SU-DHL-6 (cell line): ENCODE measurements around the gene HDAC10.
A peak's percentile ranks its signal among the peaks of the same experiment; 100 is the strongest.

Experiments
- H2AFZ ChIP-seq: fragments of 200-600 bp; sonication (generic); 2 replicates; pipeline ENCODE4 v1.6.1; 2014; ENCODE audit warnings: low read depth, mild to moderate bottlenecking, moderate library complexity, mixed read lengths, antibody characterized with exemption, low read length; ENCODE audit not compliant: severe bottlenecking
- H3F3A ChIP-seq: fragments of 200-600 bp; shearing (Covaris generic); 2 replicates; pipeline ENCODE4 v1.6.0; 2016; ENCODE audit warnings: antibody characterized with exemption, mild to moderate bottlenecking; ENCODE audit not compliant: insufficient read depth
- H3K27ac ChIP-seq: fragments of 200-600 bp; sonication (generic); 2 replicates; pipeline ENCODE4 v1.5.1; 2016; ENCODE audit warnings: low read depth, mild to moderate bottlenecking, low read length, moderate library complexity, mixed read lengths
- H3K27me3 ChIP-seq: fragments of 200-600 bp; sonication (generic), shearing (Covaris generic); 2 replicates; pipeline ENCODE4 v1.6.0; 2014; ENCODE audit warnings: mild to moderate bottlenecking, low read length
- H3K36me3 ChIP-seq: fragments of 200-600 bp; sonication (generic); 2 replicates; pipeline ENCODE4 v1.6.1; 2014; ENCODE audit warnings: mild to moderate bottlenecking, low read length, mixed read lengths
- H3K4me2 ChIP-seq: fragments of 300-600, 200-600 bp; shearing (Covaris generic), sonication (generic); 2 replicates; pipeline ENCODE4 v1.6.0; 2014; ENCODE audit warnings: low read length, low read depth, mild to moderate bottlenecking; ENCODE audit not compliant: poor library complexity, severe bottlenecking
- H3K4me3 ChIP-seq: fragments of 200-600 bp; sonication (generic); 2 replicates; pipeline ENCODE4 v1.5.1; 2014; ENCODE audit warnings: antibody characterized with exemption, low read length, mild to moderate bottlenecking, mixed read lengths; ENCODE audit not compliant: insufficient read depth, poor library complexity, severe bottlenecking
- H3K79me2 ChIP-seq: fragments of 200-600 bp; sonication (generic); 2 replicates; pipeline ENCODE4 v1.6.1; 2014; ENCODE audit warnings: mild to moderate bottlenecking, low read length, moderate library complexity; ENCODE audit not compliant: insufficient read depth
- H3K9ac ChIP-seq: fragments of 200-600 bp; sonication (generic); 2 replicates; pipeline ENCODE4 v1.7.0; 2014; ENCODE audit warnings: mild to moderate bottlenecking, low read length
- H3K9me2 ChIP-seq: fragments of 200-600 bp; sonication (generic); replicated peaks from 2 replicates; pipeline ENCODE4 v1.6.1; 2014; ENCODE audit warnings: low read length; ENCODE audit not compliant: insufficient read depth
- H3K9me3 ChIP-seq: fragments of 200-600 bp; sonication (generic); 2 replicates; pipeline ENCODE4 v1.6.1; 2014; ENCODE audit warnings: low read length, mixed read lengths; ENCODE audit not compliant: insufficient read depth
- H4K20me1 ChIP-seq: fragments of 200-600 bp; sonication (generic); 2 replicates; pipeline ENCODE4 v1.6.1; 2014; ENCODE audit warnings: low read depth, mild to moderate bottlenecking, antibody characterized with exemption, low read length, moderate library complexity, mixed read lengths
- EZH2phosphoT487 ChIP-seq: fragments of 200-600 bp; sonication (generic), shearing (Covaris generic); conservative IDR thresholded peaks from 2 replicates; pipeline ENCODE4 v1.6.1; 2018; ENCODE audit warnings: mild to moderate bottlenecking, antibody characterized with exemption, low read length, moderate library complexity, mixed read lengths
- TF ChIP-seq, protein P1 (sequence below): fragments of 200-600 bp; sonication (generic); IDR thresholded peaks from one replicate; pipeline ENCODE4 v1.5.1; 2017; ENCODE audit warnings: antibody characterized with exemption, mild to moderate bottlenecking, low read length, moderate library complexity; ENCODE audit not compliant: insufficient read depth, poor library complexity, severe bottlenecking

HDAC10 gene

GRCh38 chr22:50296658-50297490 is 45.8 kb upstream of the HDAC10 start:
- H3K36me3 ChIP-seq = no peaks in the 10 kb centered on the region
- H2AFZ ChIP-seq = no peak overlapping the region
- peaks cover 5% of the 10 kb centered on the region for H3F3A ChIP-seq
- H3K9me3 ChIP-seq = no peaks in the 10 kb centered on the region
- H3K9ac ChIP-seq = no peak overlapping the region
- H4K20me1 ChIP-seq = no peaks in the 10 kb centered on the region
- H3K27me3 ChIP-seq = no peaks in the 10 kb centered on the region
- H3K4me2 ChIP-seq = no peak overlapping the region
- no peaks in the 10 kb centered on the region for H3K9me2 ChIP-seq
- TF ChIP-seq EZH2phosphoT487 = no peak
- TF ChIP-seq, protein P1, sequence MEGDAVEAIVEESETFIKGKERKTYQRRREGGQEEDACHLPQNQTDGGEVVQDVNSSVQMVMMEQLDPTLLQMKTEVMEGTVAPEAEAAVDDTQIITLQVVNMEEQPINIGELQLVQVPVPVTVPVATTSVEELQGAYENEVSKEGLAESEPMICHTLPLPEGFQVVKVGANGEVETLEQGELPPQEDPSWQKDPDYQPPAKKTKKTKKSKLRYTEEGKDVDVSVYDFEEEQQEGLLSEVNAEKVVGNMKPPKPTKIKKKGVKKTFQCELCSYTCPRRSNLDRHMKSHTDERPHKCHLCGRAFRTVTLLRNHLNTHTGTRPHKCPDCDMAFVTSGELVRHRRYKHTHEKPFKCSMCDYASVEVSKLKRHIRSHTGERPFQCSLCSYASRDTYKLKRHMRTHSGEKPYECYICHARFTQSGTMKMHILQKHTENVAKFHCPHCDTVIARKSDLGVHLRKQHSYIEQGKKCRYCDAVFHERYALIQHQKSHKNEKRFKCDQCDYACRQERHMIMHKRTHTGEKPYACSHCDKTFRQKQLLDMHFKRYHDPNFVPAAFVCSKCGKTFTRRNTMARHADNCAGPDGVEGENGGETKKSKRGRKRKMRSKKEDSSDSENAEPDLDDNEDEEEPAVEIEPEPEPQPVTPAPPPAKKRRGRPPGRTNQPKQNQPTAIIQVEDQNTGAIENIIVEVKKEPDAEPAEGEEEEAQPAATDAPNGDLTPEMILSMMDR = no peak
- peak overlapping the region; percentile 45 for H3K27ac ChIP-seq
- no peak overlapping the region for H3K4me3 ChIP-seq
- H3K79me2 ChIP-seq = no peaks in the 10 kb centered on the region; the same call in 1 of the 2 replicates

DNA sequence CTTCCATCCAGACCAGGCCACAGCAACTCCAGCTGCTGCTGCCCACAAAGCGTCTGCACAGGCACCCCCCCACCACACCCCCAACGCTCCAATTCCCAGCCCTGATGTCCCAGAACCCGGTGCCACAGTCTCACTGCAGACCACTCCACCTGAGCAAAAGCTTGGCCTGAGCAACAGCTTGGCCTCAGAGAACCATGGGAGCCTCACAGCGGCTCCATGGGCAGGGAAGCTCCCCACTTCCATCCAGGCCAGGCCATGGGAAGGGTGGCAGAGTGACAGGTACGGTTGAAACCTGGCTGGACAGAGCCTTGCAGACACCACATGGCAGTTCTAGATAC is 43.2 kb upstream of the HDAC10 start:
- Histone ChIP-seq H3K9me2 (no peaks in the 10 kb centered on the region), H3K27ac (no peak overlapping the region), H3K27me3 (no peaks in the 10 kb centered on the region), H3K9me3 (no peaks in the 10 kb centered on the region), H3K4me2 (no peak overlapping the region), H3K9ac (no peak overlapping the region), H3K36me3 (no peaks in the 10 kb centered on the region), H2AFZ (no peak overlapping the region), H4K20me1 (no peaks in the 10 kb centered on the region), H3F3A (peaks cover 4% of the 10 kb centered on the region; the same call in 1 of the 2 replicates), H3K4me3 (no peak overlapping the region), H3K79me2 (no peaks in the 10 kb centered on the region; the same call in 1 of the 2 replicates)
- no peak for TF ChIP-seq EZH2phosphoT487
- TF ChIP-seq, protein P1 = no peak

DNA sequence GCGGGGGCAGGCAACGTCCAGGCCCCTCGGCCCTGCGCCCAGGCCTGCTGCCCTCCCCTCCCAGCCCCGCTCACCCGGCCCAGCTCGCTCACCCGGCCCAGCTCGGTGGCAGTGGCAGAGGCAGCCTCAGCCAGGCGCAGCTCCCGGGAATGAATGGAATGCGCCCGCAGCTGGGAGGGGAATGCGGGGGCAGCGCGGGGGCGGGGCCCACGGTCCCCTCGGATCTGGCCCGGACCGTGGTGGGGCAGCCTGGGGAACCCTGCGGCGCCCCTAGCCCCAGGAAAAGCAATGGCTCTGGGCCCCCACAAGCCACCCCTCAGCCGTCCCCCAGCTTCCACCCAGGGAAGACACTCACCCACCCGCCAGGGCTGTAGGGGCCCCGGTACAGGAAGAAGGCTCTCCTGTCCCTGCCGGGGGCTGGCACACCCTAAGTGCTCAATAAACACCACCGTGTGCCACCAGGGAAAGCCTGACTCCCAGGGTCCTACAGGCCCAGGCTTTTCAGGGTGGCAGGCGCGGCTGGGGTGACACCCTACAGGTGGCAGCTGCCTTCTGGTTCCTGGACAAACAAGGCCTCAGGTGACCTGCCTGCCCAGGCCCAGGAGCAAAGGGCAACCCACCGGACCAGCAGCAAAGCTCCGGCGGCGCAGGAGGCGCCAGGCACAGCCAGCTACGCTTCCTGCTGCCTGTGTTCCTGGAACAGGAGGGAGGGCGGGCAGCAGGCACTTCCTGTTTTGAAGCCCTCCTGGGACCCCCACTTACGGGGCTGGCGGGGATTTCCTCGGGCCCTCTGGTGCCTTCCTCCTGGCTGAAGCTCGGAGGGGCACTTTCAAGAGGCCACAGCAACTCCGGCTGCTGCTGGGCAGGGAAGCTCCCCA is 42.6 kb upstream of the HDAC10 start:
- H3K4me2 ChIP-seq = peak overlapping the region; percentile 3

More for the DNA sequence above, 42.6 kb upstream of the HDAC10 start:
- H3K4me3 ChIP-seq = no peak overlapping the region
- H3K36me3 ChIP-seq = no peaks in the 10 kb centered on the region
- TF ChIP-seq, protein P1 = no peak
- TF ChIP-seq EZH2phosphoT487 = no peak
- no peaks in the 10 kb centered on the region for H3K9me2 ChIP-seq
- no peaks in the 10 kb centered on the region for H3K27me3 ChIP-seq
- peak overlapping the region; percentile 35; the same call in 1 of the 2 replicates for H3K27ac ChIP-seq
- no peaks in the 10 kb centered on the region for H3K9me3 ChIP-seq
- H3K79me2 ChIP-seq = no peaks in the 10 kb centered on the region; the same call in 1 of the 2 replicates
- peaks cover 4% of the 10 kb centered on the region; the same call in 1 of the 2 replicates for H3F3A ChIP-seq
- no peak overlapping the region for H2AFZ ChIP-seq
- H3K9ac ChIP-seq = peak overlapping the region; percentile 29; the same call in 1 of the 2 replicates
- H4K20me1 ChIP-seq = no peaks in the 10 kb centered on the region
